Panc1 (cell line): Measurements from ENCODE around the gene FRG2B.

Experiments used
- CTCF ChIP-seq: fragments of 450-650 bp; IDR thresholded peaks from 2 replicates; pipeline ENCODE4 v1.5.1; 2017; ENCODE audit warnings: mild to moderate bottlenecking
- POLR2AphosphoS5 ChIP-seq: IDR thresholded peaks from 2 replicates; pipeline ENCODE4 v1.6.1; 2012; ENCODE audit warnings: mild to moderate bottlenecking, low read depth, low read length, moderate library complexity
- TF ChIP-seq, protein P1 (sequence below), 2 experiments: IDR thresholded peaks; 2 replicates each; pipeline ENCODE4 v1.6.1; 2011 to 2012; ENCODE audit warnings: low read depth in 2 of 2, control low read depth in 1 of 2, low read length in 1 of 2, mild to moderate bottlenecking in 1 of 2, moderate library complexity in 1 of 2; ENCODE audit not compliant: insufficient read depth in 1 of 2

GRCh38 chr10:133590226-133590969 is 36.2 kb downstream of the FRG2B start:
- no peak for TF ChIP-seq CTCF
- TF ChIP-seq, protein P1, sequence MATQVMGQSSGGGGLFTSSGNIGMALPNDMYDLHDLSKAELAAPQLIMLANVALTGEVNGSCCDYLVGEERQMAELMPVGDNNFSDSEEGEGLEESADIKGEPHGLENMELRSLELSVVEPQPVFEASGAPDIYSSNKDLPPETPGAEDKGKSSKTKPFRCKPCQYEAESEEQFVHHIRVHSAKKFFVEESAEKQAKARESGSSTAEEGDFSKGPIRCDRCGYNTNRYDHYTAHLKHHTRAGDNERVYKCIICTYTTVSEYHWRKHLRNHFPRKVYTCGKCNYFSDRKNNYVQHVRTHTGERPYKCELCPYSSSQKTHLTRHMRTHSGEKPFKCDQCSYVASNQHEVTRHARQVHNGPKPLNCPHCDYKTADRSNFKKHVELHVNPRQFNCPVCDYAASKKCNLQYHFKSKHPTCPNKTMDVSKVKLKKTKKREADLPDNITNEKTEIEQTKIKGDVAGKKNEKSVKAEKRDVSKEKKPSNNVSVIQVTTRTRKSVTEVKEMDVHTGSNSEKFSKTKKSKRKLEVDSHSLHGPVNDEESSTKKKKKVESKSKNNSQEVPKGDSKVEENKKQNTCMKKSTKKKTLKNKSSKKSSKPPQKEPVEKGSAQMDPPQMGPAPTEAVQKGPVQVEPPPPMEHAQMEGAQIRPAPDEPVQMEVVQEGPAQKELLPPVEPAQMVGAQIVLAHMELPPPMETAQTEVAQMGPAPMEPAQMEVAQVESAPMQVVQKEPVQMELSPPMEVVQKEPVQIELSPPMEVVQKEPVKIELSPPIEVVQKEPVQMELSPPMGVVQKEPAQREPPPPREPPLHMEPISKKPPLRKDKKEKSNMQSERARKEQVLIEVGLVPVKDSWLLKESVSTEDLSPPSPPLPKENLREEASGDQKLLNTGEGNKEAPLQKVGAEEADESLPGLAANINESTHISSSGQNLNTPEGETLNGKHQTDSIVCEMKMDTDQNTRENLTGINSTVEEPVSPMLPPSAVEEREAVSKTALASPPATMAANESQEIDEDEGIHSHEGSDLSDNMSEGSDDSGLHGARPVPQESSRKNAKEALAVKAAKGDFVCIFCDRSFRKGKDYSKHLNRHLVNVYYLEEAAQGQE (IDR thresholded peaks at IDR 0.05; ENCODE audit: insufficient read depth in 1 of 2, low read depth in 2 of 2, low read length in 1 of 2) = no peak
- TF ChIP-seq POLR2AphosphoS5 = no peak
